Stimulated activated CD4-positive, alpha-beta T cell treated with anti-CD3 and anti-CD28 coated beads, Interleukin-12 subunit alpha, Interleukin-12 subunit beta, amount 100 ng/mL, for 48 hours (primary cell): Measurements from ENCODE around the gene KRT77.
"Not testable (repeated sequence)": the region's sequence is repeated elsewhere in the genome, so short reads cannot be mapped to it uniquely, and the experiment has no call there.

Source experiments
- DNase-seq, 3 donors: peaks; one replicate each; pipeline ENCODE4 v3.0.0-alpha.2; 2020; ENCODE audit warnings: low read depth in 2 of 3, low spot score in 1 of 3

Gene KRT77

DNA sequence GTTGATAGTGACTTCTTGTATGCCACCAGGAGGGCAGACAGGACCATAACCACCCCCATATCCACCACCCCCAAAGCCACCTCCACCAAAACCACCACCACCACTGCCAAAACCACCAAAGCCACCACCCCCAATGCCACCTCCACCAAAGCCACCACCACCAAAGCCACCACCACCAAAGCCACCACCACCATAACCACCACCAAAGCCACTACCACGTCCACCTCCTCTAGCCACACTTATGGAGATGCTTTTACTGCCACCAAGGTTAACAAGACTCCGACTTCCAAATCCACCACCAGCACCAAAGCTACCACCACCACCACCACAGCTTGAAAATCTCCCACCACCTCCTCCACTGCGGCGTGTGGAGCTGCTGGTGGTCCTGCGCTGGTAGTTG, 23.4 kb downstream of the KRT77 start:
- DNase-seq = no peak

DNA sequence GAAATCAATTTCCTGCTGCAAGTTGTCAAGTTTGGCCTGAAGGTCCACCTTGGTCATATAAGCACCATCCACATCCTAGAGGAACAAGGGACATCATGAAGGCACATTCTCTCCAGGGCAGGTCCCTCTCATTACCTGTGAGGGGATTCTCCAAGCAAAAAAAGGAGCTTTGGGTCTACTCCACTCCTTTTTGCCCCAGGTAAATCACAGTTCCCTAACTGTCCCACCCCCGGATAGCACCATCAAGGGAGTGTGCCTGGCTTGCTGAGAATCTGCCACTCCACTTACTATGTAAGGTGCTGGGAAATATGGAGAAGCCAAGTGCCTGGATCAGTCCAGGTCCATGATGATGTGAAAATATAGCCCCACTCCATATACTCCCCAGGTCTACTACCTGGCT, 25.7 kb downstream of the KRT77 start:
- no peak for DNase-seq

DNA sequence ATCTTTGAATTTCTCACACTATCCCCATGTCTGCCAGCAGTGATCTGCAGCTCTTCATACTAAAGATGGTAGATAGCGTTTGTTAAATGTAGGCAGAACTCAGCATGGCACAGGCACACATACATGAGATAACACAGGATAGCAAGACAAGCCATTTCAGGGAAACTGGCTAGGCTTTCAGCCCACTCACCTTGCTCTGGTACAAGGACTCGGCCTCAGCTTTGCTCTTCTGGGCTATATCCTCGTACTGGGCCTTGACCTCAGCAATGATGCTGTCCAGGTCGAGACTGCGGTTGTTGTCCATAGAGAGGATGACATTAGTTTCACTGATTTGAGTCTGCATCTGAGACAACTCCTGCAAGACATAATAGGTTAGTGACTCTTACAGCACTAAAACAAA, 26.2 kb downstream of the KRT77 start:
- no peak for DNase-seq

DNA sequence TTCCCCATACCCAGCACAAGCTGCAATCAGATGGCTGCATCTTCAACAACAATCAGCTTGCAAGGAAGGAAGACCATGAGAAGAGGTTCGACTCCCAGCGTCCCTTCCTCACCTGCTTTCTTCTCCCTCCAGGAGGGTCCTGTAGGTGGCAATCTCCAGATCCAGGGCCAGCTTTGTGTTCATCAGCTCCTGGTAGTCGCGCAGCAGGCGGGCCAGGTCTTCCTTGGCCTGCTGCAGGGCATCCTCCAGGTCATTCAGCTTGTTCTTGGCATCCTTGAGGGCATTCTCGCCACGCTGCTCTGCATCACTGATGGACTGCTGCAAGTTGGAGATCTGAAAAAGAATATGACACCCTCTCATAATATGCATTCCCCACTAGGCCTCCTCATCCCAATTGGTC, 27.2 kb downstream of the KRT77 start:
- no peak for DNase-seq

DNA sequence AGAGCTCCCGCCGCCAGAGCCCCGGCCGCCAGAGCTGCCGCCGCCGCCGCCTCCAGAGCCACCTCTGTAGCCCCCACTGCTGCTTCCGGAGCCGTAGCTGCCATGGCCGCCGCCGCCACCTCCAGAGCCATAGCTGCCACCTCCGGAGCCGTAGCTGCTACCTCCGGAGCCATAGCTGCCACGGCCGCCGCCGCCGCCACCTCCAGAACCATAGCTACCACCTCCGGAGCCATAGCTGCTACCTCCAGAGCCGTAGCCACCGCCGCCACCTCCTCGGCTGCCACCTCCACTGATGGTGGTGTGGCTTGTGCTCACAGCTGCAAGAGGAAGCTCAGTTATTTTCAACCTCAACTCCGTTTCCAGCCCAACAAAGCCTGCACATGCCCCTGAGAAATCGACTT, 28.0 kb downstream of the KRT77 start:
- DNase-seq = no peak

DNA sequence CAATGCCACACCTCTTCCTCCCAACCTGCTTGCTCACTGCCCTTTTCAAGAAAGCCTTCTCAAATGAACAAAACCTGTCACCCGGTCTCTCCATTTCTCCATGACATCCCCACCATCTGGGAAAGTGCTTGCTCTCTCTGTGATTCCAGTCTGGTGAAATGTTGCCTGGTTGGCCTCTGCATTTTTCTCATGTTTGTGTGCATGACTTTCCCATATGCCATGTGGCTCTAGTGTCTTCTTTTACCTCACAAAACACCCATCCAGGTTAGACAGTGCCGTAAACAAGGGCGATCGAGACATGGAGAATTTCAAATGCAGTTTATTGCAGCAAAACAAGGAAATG, 28.9 kb downstream of the KRT77 start:
- no peak for DNase-seq

DNA sequence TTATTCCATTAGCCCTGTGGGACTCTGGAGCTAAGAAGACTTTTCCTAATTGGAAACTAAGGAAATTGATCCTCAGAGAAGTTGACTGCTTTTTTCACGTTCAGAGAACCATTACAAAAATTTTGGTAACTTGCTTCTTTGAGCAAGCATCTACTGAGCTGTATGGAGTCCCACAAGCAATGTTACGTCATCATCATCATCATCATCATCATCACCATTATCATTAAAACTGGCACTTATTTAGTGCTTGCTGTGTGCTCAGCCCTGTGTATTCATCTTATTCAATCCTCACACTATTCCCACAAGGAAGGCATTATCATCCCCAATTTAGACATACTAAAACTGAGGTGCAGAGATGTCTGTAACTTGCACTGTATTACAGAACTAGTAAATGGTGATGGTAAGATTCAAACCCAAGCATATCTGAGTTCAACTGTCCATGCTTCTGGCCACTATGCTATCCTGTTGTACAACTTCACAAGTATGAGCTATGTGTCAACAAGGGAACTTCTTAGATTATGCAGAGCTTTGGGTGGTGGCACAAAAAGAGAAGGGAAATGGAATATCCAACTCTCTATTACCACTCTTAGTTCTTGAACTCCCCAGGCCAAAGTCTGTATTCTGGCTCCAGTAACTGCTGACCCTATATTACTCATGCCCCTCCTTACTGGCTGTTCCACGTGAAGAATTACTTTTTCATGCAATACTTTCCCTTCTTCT, 29.5 kb downstream of the KRT77 start:
- DNase-seq = no peak

DNA sequence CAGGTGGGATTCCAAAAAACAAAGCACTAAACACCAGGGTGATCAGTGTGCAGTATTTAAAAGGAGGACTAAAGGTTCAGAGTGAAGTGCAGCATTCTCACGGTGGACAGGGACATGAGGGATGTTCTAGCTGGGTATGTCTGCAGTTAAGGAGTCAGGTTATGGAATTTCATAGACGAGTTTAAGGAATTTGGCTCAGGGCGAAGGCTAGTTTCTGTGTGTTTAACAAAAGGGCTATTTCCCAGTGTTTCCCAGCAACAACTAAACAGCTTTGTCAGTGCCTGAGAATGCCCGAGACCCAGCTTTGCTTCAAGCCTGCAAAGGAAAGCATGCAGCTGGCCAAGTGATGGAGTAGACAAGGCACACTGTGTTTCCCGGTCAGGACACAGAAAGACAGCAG, 30.1 kb downstream of the KRT77 start:
- no peak for DNase-seq

DNA sequence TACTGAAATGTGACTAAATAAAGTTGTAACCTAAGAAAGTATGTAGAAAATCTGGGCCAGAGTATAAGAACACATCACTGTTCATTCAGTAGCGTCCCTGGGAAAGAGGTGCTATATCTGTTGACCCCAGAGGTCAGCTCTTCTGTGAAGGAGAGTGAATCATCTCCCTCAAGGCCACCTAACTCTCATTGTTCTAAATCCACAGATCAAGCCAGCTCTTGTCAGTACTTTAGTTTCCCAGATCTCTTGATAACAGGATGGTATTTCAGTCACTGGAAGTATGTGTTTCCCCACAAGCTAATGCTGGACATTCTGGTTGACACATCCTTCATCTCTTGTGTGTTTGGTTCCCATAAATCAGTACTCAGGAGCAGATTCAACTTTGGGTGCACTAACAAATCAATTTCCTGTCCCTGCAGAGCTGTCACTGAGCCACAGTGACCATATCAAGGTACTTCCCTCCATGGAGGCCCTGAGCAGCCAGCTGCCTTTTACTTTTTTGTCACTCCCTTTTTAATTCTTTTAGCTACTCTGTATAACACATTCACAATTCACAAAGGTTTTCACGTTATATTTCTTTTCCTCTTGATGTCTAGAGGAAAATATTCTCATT, 30.9 kb downstream of the KRT77 start:
- DNase-seq = no peak

DNA sequence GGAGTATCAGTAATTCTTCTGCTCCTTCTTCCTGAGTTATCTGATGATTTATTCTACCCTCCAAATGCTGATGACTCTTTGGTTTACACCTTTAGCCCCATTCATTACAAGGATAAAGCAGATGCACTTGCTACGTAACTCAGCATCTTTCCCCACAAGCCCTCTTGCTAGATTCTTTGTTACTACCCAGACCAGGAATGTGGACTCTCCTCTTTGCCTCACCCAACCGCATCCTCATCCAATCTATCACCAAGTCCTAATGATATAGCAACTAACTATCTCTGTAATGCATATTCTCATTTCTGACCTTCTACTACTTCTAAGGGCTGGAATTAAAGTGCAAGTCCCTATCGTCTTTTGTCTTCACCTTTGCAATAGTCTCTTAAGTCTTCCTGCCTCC, 32.4 kb downstream of the KRT77 start:
- no peak for DNase-seq

DNA sequence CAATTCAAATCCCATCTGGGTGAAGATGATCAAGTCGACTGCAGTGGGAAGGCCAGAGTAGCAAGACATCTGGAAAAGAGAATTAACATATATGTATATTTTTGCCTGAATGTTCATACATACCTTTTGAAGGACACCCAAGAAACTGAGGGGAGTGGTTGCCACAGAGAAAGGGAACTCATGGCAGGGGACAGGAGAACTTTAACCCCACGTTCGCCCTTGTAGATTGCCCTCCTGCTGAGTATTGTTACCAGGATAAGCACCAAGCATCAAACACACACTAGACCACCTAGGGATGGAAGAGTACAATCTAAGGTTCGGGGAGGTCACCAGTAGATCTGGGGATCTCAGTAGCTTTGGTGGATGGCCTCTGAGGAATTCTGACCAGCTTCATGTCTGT, 32.8 kb downstream of the KRT77 start:
- no peak for DNase-seq

DNA sequence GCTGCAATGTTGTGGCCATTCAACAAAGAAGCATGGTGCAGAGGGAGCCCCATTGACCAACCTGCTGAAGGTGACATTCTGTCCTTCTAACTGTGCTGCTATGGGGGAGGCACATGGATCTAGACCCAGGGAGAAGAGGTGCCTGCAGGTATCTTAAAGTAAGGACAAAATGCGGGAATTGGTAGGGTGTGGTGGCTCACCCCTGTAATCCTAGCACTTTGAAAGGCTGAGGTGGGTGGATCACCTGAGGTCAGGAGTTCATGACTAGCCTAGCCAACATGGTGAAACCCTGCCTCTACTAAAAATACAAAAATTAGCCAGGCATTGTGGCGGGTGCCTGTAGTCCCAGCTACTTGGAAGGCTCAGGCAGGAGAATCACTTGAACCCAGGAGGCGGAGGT, 33.4 kb downstream of the KRT77 start:
- not testable (repeated sequence) for DNase-seq

DNA sequence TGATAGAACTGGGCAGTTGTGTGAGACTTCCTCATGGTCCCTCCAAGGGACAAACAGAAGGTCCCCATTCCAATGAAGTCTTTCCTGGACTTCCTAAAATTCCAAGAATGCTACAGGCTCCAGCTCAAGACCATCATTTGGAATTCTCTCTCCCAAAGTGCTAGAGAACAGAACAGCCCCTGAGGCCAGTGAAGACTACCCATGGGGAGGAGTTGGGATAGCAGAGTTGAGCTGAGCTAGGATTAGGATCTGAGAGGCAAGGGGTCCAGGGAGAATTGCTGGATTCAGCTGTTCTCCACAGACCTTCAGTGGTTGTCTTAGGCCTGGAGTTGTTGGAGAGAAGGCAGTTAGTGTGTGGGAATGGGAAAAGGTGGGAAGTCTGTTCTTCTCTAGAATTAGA, 33.9 kb downstream of the KRT77 start:
- DNase-seq = no peak

DNA sequence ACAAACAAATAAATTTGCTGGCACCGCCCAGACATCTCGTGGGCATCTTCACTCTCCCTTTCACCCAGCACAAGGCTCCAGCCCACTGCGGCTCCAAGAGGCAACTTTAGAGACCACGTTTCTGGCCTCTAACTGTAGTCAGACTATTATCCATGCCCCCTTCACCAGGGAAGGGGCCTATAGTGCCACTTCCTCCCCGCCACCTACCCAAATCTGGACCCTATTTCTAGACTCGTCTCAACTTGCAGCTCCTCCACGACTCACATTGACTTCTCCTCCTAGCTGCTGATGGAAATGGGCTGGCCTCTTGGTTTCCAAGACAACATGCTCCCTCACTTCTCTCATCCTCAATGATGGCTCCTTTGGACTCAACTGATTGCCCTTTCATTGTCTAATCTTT, 35.4 kb downstream of the KRT77 start:
- no peak for DNase-seq

DNA sequence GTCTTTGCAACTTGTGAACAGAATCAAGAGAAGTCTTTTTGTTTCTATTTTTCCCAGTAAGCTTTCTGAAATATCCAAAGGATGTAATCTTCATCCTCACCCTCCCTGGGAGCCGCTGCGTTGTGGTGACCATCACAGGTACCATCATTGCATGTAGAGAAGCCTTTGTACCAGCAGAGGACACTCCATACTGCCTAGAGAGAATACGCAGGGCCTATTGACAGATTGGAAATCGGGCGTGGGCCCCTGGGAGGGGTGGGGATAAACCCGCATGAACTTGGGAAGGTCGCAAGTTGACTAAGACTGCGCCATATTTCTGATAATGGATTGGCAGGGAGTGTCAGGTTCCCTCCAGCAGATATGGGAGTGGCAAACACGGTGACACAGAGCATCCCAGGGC, 35.8 kb downstream of the KRT77 start:
- no peak for DNase-seq

DNA sequence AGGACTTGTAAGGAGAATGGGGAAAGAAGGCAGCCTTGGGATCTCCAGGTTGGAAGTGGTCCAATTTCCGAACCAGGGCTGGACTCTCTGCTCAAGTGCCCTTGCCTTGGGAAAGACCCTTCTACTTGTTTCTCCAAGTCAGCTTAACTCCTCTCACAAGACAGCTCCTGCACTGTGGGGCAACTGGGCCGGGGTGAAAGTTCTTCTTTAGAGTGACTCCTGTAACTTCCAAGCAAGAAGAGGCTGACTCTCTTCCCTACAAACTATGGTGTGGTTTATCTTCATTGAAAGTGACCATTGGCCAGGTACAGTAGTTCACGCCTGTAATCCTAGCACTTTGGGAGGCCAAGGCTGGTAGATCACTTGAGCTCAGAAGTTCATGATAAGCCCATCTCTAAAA, 36.9 kb downstream of the KRT77 start:
- DNase-seq = no peak

DNA sequence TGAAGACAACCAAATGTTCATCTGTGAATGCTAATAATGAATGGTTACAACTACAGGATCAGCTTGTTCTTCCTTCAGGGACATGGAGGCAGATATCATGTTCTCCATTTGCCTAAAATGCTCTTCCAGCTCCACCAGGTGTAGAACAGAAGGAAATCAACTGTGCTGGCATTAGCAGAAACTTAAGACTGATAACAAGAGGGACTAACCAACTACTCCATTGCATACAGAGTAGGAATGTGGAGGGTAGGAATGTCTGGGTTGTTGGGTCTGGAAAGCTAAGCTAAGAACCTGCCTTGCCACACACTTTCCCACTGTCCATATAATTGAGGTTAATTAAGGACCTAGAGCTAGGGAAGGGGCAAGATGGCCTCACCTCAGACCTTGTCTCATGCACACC, 39.9 kb downstream of the KRT77 start:
- DNase-seq = no peak

DNA sequence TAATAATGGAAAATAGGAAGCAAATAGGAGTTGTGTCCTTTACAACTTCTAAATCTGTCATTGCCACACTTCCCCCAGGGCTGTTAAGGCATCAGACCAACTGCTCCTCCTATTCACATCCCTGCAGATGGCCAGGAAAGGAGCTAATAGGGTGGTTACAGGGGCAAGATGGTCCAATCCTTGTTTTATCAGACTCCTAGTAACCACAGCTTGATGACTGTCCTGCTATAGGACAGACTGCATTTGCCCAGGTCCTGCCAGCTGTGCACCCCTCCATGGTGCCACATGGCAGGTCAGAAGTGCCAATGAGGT, 40.5 kb downstream of the KRT77 start:
- no peak for DNase-seq

DNA sequence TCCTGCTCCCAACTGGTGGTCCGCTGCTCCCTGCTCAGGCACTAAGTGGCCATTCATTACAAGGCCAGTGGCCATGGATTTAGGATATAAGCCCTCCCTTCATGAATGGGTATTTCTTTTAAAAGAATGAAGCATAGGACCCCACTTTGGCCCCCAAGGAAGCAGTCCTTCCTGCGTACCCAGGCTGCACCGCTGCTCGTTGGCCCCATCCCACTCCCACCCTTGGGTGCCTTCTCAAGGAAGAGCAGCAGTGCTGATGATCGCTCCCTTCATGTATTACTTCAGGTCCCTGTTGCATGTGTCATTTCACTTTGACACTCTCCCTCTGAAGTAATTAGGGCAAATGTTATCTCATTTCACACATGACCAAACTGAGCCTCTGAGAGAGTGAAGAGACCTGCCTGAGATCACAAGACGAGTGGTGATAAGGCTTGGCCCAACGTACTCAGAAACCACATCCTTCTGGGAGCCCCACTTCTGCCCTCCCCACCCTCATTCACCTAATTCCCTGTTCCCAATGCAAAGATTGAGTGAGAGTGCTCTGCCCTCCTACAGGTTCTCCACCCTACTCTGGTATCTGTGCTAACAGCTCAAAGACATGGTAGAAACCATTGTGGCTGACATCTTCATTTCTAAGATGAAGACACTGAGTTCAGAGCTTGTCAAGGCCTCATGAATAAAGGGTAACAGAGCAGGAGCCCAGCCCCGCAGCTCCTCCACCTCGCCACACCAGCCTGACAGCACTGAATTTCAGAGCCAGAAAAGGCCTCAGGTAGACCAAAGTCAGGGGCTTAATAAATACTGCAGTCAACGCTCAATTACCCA, 41.0 kb downstream of the KRT77 start:
- no peak for DNase-seq

DNA sequence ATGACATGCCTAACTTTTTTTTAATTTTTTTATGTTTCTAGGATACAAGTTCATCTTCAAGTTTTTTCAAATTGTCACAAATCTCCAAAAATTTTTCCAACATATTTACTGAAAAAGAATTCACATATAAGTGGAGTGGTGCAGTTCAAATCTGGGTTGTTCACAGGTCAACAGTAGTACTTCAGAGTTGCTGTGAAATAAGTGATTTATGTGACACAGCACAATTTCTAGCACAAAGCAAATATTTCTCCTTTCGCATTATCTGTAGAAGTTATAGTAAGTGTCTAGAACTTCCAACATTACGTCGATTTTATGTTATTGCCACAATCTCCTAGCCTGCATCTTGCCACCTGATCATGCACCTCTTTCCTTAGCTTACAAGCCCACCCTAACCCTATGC, 41.7 kb downstream of the KRT77 start:
- no peak for DNase-seq

DNA sequence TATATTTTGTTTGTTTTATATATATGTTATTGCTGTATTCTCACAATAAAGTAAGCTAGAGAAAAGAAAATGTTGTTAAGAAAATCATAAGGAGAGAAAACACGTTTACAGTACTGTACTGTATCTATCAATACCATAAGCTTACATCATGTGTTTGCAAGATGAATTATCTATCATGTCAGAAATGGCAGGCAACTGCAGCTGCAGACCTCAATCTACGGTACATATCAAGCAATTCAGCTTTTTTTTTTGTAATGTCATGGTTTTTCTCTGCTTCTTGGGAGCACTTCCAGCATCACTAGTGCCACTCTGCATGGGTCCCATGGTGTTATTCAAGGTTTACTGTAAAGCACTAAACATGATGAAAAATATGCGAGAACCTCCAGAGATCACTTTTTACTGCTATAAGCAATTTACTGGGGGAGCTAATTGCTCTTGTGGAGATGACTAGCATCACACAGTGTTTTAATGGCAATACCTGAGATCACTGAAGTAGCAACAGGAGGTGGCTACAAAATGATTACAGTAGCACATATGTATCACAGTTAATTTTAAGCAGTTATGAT, 42.3 kb downstream of the KRT77 start:
- no peak for DNase-seq

DNA sequence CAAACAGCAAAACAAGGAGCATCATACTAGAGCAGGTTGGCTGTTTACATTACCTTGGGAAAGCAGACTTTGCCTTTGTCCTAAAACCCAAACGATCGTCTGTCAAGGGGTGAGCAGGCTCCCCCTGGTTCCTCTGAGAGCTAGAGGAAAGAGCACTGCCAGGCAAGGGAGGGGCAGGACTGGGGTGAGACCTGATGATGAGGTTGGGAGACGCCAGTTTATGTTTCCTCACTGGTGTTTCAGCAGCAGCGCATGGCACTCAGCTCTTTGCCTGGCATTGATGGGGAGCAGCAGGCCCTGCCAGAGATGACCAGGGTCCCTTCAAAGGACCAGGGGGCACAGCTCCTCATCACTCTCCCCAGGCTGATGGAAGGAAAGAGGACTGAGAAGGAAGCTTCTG, 43.4 kb downstream of the KRT77 start:
- no peak for DNase-seq
